Renal cortical epithelial cell (primary cell): ENCODE measurements around the gene HNRNPUL2. TPM values are rescaled to one million over a fixed set of nuclear protein-coding genes. Genes with fewer than 3 reads are reported as not detected.
"Not testable (repeated sequence)": the region's sequence is repeated elsewhere in the genome, so short reads cannot be mapped to it uniquely, and the experiment has no call there.

Source experiments
- DNase-seq: peaks from one replicate; pipeline ENCODE4 v3.0.0-alpha.2; 2011; ENCODE audit warnings: low read depth
- total RNA-seq: library from RNA; depleted of rRNA; stranded (reverse); fragments of >200 nt; gene quantifications from 2 replicates; pipeline ENCODE4 v1.2.3, GENCODE V29; 2014

Gene HNRNPUL2
- total RNA-seq = 4.3 and 18.4 TPM in 2 replicates

- peak; percentile 94 for DNase-seq
Observed at GRCh38 chr11:62727165-62727871, at the start of gene HNRNPUL2. Gene HNRNPUL2, minus strand, starts transcription at chr11:62727457. Its CDS starts 301 bp downstream, at chr11:62727156.

DNA sequence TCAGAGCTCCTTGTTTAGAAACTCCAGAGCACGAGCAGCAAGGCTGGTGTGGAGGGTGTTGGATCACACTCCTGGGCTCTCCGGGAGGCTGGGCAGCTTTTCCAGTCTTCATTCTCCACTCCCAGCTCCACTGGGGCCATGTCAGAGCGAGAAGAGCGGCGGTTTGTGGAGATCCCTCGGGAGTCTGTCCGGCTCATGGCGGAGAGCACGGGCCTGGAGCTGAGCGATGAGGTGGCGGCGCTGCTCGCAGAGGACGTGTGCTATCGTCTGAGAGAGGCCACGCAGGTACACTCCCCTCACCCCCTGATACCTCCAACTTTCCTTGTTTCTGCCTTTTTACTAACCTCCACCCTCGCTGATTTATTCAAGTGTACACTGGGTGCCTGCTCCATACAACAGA, 48.4 kb upstream of the HNRNPUL2 start:
- no peak for DNase-seq

GRCh38 chr11:62774407-62774806, 47.1 kb upstream of the HNRNPUL2 start:
- DNase-seq = no peak

- peak; percentile 94 for DNase-seq
Observed at GRCh38 chr11:62771144-62772021, 44.1 kb upstream of the HNRNPUL2 start, which contains the start of gene TAF6L. Gene TAF6L, plus strand, starts transcription at chr11:62771396. Its CDS starts 4,388 bp downstream, at chr11:62775784.

- no peak for DNase-seq
Observed at GRCh38 chr11:62770778-62771143, 43.5 kb upstream of the HNRNPUL2 start.

- DNase-seq = not testable (repeated sequence)
Observed at GRCh38 chr11:62760867-62761227, 33.6 kb upstream of the HNRNPUL2 start.

DNA sequence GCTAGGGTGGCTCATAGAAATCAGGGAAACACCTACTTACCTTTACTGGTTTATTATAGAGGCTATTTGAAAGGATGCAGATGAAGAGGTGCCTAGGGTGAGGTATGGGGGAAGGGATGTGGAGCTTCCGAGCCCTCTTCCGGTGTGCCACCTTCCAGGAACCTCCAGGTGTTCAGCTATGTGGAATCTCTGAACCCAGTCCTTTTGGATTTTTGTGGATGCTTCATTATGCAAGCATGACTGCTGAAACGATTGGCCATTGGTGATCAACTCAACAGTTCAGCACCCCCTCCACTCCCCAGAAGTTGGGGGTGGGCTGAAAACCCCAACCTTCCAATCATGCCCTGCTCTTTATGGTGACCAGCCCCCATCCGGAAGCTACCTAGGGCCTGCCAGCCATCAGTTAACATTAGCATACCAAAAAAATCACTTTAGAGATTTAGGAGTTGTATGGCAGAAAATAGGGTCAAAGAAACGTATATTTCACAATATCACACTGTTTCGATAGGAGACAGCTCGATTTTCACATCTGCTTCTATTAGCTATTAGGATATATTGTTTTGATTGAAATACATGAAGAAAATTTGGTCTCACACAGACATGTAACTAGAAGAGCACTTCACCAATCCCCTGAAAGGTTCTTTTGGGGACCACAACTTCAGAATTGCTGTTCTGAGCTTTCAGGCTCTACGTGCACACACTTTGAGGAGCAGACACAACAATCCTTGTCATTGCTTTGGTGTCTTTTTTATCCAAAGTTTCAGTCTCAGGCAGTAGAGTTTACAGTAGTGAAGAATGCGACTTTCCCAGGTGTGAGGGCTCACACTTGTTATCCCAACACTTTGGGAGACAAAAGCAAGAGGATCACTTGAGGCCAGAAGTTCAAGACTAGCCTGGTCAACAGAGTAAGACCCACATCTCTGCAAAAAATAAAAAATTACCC, 30.9 kb upstream of the HNRNPUL2 start:
- no peak for DNase-seq

GRCh38 chr11:62755086-62755615, 27.9 kb upstream of the HNRNPUL2 start:
- no peak for DNase-seq

DNA sequence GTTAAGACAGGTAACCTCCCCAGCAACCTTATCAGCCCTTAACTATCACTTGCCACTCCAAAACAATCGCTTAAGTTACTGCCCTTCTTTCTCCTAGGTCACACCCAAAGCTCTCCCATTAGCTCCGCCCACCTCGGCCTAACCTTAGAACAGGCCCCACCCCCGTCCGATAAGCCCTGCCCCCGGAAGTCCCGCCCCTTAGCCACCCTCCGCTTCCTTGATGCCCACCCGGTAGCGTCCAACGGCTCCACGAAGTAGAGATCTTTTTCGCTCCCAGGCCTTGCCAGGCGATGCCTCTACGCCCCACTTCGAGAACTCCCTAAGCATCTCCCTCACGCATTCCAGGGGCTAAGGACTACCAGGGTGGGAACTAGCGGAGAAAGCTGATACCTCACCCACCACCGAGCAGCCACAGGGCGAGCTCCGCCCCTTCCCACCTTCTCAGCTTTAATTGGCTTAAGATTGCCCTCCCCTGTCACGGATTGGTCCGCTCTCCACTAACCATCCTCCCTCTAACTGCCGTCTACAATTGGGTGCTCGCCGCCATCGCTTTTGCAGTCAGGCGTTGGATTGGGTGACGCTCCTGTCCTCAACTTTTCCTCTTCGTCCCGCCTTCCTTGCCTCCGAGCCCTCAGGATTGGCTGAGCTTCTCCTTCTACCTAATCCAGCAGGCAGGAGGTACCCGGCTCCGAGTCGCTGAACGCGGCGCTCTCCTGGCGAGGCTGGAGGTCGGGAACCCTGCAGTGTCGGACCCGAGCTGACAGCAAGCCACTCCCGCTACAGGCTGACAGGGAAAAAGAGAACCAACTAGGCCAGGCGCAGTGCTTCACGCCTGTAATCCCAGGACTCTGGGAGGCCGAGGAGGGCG, 26.7 kb upstream of the HNRNPUL2 start, which contains the start of gene ZBTB3:
TSS of gene ZBTB3 (minus strand) at position 425 of the 868 bp plus-strand sequence. CDS start 496 bp downstream, outside the sequence.
- DNase-seq = peak; percentile 99

DNA sequence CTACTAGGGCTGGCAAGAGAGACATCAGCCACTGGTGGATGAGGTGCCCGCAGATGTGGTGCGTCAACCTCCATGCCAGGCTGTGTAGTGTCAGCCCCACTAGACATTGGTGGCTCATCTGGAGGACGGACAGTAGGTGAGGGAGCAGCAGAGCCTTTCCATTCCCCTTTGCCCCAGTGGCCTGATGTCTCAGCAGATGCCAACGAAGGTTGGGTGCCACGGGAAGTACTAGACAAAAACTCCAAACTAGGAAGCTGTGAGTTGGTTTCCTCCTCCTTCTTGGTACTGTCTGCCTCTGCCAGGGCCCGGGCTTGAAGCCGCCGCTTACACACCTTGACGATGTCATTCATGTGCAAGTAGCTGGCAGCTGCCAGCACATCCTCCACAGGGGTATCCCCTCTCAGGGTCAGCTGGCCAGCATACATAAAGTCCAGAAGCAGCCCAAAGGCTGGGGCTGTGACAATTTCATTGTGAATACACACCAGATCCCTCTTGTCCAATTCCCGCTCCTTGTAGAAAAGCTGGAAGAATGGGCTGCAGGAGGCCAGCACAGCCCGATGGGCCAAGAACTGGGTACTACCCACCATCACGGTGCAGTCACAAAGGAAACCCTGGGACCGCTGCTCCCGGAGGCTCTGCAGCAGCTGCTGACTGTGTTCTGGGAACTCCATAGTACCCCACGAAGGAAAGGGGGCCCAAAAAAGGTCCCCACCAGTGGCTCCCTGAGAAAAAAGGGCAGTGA, 25.9 kb upstream of the HNRNPUL2 start:
- DNase-seq = no peak

GRCh38 chr11:62752177-62752785, 25.0 kb upstream of the HNRNPUL2 start:
- no peak for DNase-seq

- not testable (repeated sequence) for DNase-seq
Observed at GRCh38 chr11:62749931-62750330, 22.7 kb upstream of the HNRNPUL2 start.

GRCh38 chr11:62747475-62748160, 20.4 kb upstream of the HNRNPUL2 start:
- DNase-seq = no peak

- DNase-seq = no peak
Observed at GRCh38 chr11:62737196-62737595, 9.9 kb upstream of the HNRNPUL2 start.

- peak; percentile 53 for DNase-seq
Observed at GRCh38 chr11:62732830-62733229, 5.6 kb upstream of the HNRNPUL2 start.

GRCh38 chr11:62730076-62730475, 2.8 kb upstream of the HNRNPUL2 start:
- not testable (repeated sequence) for DNase-seq

DNA sequence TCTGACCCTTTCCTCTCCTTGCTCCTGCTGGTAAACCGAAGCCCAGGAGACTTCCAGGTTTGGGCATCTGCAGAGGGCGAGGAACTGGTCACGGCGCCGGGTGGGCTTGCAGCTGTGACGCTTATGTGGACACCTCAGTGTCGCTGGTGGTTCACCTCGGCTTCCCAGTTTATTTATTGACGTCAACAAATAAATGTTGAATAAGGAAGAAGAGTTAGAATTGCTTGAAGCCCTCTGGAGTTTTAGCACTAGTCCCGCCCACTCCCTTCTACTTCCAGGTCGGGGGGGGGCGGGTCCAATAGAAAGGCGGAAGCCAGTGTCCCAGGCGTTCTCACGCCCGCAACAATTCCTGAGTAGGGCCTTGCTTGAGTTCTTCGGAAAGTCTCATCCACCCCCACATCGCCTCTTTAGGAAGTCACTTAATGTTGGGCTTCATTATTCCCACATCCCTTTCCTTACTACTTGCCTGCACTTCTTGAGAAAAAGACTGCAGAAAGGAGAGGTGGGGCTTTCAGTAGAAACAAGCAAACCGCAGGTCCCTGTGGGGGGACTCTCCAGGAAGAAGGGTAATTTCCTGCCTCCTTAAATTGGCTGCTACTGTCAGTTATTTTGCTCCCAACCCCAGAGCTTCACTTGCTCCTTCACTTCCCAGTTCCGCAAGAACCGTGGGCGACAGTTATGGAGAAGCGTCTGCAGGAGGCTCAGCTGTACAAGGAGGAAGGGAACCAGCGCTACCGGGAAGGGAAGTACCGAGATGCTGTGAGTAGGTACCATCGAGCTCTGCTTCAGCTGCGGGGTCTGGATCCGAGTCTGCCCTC, 1.1 kb upstream of the HNRNPUL2 start, which contains the start of gene TTC9C:
TSS of gene TTC9C (plus strand) at position 316 of the 818 bp plus-strand sequence. CDS start at position 679, 363 bp downstream.
- DNase-seq = peak; percentile 78

GRCh38 chr11:62727872-62728170, 564 bp upstream of the HNRNPUL2 start:
- peak; percentile 96 for DNase-seq
